Spleen (tissue), 7 donors: ENCODE measurements around the gene ADD1.

Experiments used
- CTCF ChIP-seq, 11 experiments: fragments of 200-600 bp in 7 of 11; fragments of 450-650 bp in 4 of 11; sonication (generic) in 4 of 11; IDR thresholded peaks in 8 of 11; conservative IDR thresholded peaks in 3 of 11; 1 replicate in 7 of 11; 2 replicates in 4 of 11; pipeline versions ENCODE4 v1.4.0 to v1.8.0; 2016 to 2021; ENCODE audit warnings: antibody characterized with exemption in 11 of 11, inconsistent platforms in 4 of 11, mild to moderate bottlenecking in 1 of 11
- POLR2A ChIP-seq, 3 donors: fragments of 450-650 bp; IDR thresholded peaks; one replicate each; pipeline ENCODE4 v1.5.1; 2017; ENCODE audit warnings: antibody characterized with exemption in 3 of 3, mild to moderate bottlenecking in 1 of 3
- donor health status: DM: no; HTN: no; CAD: no; lungs with moderate emphysema.
- donor health status: DM: no; HTN: no; CAD: no.
- donor health status: DM: no; HTN: no; CAD: no.

- no peak for TF ChIP-seq CTCF (IDR thresholded peaks at IDR 0.05 in 8 of 11, conservative IDR thresholded peaks at IDR 0.05 in 3 of 11)
- TF ChIP-seq POLR2A (IDR thresholded peaks at IDR 0.05) = no peak
These were observed 28.9 kb upstream of the ADD1 start for GRCh38 chr4:2814627-2815270.
